ENCODE measurements around the gene CEP170B.
"Not testable (repeated sequence)": the region's sequence is repeated elsewhere in the genome, so short reads cannot be mapped to it uniquely, and the experiment has no call there.

GRCh38 chr14:104945266-104945665, 80.2 kb downstream of the CEP170B start:
- TF ChIP-seq CTCF (conservative IDR thresholded peaks at IDR 0.05 in 1 of 2, IDR thresholded peaks at IDR 0.05 in 1 of 2; ENCODE audit: extremely low read depth in 1 of 2, insufficient read depth in 1 of 2, low read depth in 1 of 2, low read length in 2 of 2); EZH2 (IDR thresholded peaks at IDR 0.05; ENCODE audit: borderline replicate concordance, low read length): not testable (repeated sequence)

All from mammary epithelial cell (primary cell).